Measurements from ENCODE around the gene CD164L2.
"Not testable (repeated sequence)": the region's sequence is repeated elsewhere in the genome, so short reads cannot be mapped to it uniquely, and the experiment has no call there.

The CD164L2 gene

DNA sequence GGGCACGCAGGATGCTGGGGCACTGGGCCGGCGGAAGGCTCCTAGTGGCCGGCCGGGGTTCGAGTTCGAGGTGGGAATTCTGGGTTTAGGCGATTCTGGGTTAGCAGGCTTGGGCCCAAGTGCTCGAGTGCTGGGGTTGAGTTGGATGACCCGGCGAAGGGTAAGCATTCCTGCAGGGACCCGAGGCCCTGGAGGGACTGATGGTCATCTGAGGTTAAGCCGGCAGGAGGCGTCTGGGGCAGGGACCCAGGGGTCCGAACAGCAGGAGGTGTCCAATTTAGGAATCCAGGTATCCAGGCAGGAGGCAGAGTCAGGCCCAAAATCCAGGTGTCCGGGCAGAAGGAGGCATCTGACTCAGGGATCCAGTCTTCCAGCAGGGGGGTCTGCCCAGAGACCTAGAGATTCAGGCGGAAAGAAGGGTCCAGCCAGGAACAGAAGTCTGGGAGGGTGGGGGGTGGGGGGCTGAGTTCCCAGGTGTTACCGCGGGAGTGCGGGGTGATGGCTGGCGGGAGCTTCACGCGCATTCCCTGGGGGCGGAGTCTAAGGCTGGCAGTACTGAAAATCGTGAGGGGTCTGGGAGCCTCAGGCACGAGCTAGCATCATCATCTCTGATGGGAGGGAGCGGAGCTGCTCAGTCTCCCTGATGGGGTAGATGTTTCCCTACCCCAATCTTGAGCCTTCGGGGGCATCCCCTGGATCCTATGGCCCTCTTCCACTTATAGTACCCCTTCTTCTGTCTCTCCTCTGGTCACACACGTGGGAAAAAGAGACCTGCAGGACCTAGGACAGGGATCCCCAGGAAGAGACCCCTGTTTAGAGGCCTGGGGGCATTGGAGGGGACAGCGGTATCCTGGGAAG lies 9.9 kb upstream of the CD164L2 start:
- in situ Hi-C loops (cut with MboI; ENCODE audit: low pct_unique_long_range_greater_than_20kb, low sequenced_read_pairs) = loop anchor here (25.0 kb wide), 1 partner anchor 281 kb away; no protein-coding TSS in a partner anchor
- DNase-seq = peak; percentile 32

DNA sequence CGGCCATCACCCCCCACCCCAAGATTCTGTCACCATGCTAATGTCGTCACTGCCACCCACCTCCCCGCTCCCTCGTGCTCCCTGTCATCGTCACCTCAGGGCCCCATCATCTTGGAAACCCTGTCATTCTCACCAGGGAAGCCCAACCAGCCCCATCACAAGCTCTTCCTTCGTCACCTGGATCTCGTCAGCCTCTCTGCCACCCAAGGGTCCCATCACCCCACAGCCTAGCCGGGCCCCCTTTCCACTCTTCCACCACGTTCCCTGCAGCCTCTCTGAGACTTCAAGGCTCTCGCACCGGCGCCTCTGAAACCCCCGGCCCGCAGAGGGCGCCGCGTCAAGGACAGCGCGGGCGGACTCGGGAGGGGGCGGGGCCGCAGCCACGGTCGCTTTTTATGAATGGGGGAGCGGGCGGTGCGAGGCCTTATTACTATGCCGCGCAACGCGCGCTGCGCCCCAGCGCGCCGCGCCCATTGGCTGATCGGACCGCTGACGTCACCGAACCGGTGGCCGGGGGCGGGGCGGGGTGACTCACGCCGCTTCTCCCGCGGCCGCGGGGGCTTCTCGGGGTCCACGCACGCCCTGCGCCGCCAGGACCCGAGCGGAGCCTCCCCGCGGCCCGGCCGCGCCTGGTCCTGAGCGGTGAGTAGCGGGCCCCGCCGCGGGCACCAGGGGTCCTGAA lies 9.1 kb upstream of the CD164L2 start, which contains the start of gene GPR3:
TSS of gene GPR3 (plus strand) at position 527 of the 682 bp plus-strand sequence. CDS start 1,177 bp downstream, outside the sequence.
- in situ Hi-C loops (cut with MboI; ENCODE audit: low pct_unique_long_range_greater_than_20kb, low sequenced_read_pairs) = loop anchor here (25.0 kb wide), 1 partner anchor 280 kb away; no protein-coding TSS in a partner anchor
- DNase-seq = peak; percentile 93

- in situ Hi-C loops (cut with MboI; ENCODE audit: low pct_unique_long_range_greater_than_20kb, low sequenced_read_pairs) = loop anchor here (25.0 kb wide), 1 partner anchor 279 kb away; no protein-coding TSS in a partner anchor
- DNase-seq = no peak
Measured at GRCh38 chr1:27391511-27392095, 8.5 kb upstream of the CD164L2 start.

DNA sequence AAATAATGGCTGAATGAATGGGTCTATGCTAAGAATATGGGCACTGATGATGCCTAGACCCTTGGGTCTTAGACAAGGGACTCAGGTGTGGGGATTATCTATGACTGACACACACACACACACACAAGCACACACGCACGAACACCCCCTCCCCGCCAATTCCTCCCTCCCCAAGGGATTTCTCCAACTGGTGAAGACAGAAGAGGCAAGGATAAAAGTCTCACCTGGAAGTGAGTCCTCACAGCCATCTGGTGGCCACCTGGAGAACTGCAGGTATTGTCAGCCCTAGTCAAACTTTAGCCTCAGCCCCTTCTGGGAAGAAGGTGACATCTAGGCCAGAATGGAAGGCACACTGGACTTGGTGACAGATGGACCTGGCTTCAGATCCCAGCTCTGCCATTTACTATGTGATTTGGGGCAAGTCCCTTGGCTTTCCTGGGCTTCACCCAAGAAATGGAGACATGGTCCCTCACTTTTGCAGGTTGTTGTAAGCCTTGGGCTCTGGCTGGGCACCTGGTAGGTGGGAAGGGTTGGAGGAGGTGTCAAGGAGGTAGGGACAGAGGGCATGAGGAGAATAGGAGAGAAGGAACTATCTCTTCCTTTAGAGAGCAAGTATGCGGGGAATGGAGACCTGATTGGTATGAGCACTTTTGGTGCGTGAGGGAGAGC lies 5.3 kb upstream of the CD164L2 start:
- peak; percentile 73 for DNase-seq
- in situ Hi-C loops (cut with MboI; ENCODE audit: low pct_unique_long_range_greater_than_20kb, low sequenced_read_pairs) = loop anchor here (25.0 kb wide), 1 partner anchor 276 kb away; no protein-coding TSS in a partner anchor

DNA sequence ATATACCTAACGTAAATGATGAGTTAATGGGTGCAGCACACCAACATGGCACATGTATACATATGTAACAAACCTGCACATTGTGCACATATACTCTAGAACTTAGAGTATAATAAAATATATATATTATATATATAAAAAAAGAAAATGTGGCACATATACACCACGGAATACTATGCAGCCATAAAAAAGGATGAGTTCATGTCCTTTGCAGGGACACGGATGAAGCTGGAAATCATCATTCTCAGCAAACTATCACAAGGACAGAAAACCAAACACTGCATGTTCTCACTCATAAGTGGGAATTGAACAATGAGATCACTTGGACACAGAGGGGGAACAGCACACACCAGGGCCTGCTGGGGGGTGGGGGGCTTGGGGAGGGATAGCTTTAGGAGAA lies 1.7 kb upstream of the CD164L2 start:
- DNase-seq = not testable (repeated sequence)
- in situ Hi-C loops (cut with MboI; ENCODE audit: low pct_unique_long_range_greater_than_20kb, low sequenced_read_pairs) = loop anchor here (25.0 kb wide), 1 partner anchor 272 kb away; no protein-coding TSS in a partner anchor

- no peak for DNase-seq
- in situ Hi-C loops (cut with MboI; ENCODE audit: low pct_unique_long_range_greater_than_20kb, low sequenced_read_pairs) = loop anchor here (25.0 kb wide), 1 partner anchor 271 kb away; no protein-coding TSS in a partner anchor
Measured at GRCh38 chr1:27383661-27384060, 528 bp upstream of the CD164L2 start.

GRCh38 chr1:27381969-27382762 lies 967 bp downstream of the CD164L2 start:
- DNase-seq = no peak
- in situ Hi-C loops (cut with MboI; ENCODE audit: low pct_unique_long_range_greater_than_20kb, low sequenced_read_pairs) = loop anchor here (25.0 kb wide), 1 partner anchor 270 kb away; no protein-coding TSS in a partner anchor

DNA sequence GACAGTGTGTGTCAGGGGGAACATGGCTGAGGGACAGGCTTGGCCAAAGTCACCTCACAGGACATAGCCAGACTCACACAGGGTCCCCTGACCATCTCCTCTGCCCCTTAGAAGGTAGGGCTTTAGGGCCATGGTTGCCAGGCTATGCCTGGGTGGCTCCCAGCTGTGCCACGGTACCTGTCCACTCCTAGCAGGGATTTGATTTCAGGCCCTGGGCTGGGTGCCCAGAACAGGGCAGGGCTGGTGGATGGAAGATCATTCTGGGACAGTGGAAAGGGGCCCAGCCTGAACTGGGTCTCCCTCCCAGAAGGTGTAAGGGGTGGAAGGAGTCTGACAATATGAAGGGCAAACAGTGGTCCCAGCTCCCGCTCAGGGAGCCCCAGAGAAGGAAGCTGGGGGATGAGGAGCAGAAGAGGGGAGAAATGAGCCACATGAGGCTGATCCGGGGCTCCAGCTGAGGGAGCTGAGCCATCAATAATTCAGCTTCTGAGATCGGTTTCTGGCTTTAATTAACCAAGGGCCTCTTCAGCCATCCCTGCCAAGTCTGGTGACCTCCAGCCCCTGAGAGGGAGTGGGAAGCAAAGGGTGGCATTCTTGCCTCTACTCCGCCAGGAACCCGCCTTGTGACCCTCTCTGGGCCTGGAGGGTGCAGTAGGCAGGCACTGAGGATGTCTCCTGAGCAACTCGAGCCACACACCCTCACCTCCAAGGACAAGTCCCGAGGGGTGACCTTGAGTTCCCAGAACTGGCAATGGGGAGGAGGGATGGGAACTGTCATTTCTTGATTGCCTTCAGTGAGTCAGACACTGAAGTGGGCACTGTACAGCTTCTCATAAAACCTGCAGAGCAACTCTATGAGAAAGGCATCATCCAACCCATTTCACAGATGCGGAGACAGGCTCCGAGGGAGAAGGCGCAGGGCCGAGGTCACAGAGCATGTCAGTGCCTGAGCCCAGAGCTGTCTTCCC lies 2.1 kb downstream of the CD164L2 start:
- in situ Hi-C loops (cut with MboI; ENCODE audit: low pct_unique_long_range_greater_than_20kb, low sequenced_read_pairs) = loop anchor here (25.0 kb wide), 1 partner anchor 269 kb away; no protein-coding TSS in a partner anchor
- no peak for DNase-seq

DNA sequence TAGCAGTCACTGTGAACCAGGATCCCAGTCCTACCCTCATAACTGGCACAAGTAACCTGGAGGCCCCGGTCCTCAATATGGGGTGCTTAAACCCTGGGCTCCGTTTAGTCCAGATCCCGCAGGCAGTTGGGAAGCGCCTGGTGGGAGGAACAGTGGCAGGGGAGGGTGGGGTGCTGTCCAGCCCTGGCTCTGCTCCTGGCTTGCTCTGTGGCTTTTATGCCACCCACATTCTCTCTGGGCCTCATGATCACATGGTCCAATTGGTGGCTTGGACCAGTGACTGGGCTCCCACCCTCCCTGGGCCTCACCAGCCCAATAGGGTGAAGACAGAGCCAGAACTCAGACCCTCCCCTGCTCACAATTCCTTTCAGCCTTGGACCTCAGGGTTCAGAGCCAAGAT lies 2.9 kb downstream of the CD164L2 start:
- no peak for DNase-seq
- in situ Hi-C loops (cut with MboI; ENCODE audit: low pct_unique_long_range_greater_than_20kb, low sequenced_read_pairs) = loop anchor here (25.0 kb wide), 1 partner anchor 268 kb away; no protein-coding TSS in a partner anchor

DNA sequence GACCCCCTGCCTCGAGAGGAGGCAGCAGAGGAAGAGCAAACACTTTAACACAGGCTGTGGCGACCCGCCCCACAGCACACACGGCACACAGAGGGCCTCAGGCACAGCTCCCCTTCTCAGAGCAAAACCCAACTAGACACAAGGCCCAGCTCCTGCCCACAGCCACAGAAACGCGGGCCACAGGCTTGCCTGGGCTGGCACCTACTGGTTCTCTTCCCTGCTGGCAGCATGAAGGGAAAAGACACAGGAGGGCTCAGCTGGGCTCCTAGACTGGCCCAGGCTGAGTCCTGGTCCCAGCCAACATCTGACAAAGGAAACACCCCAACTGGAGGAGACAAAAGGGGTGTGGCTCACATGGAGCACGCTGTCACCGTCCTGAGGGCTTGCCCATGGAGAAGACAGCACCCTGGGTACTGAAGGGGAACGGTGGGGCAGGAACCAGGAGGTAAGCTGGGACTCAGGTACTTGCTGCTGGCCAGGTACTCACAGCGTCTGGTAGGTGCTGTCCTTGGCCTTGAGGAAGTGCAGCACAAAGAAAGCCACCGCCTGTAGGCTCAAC lies 3.5 kb downstream of the CD164L2 start:
- in situ Hi-C loops (cut with MboI; ENCODE audit: low pct_unique_long_range_greater_than_20kb, low sequenced_read_pairs) = loop anchor here (10.0 to 25.0 kb wide), 2 partner anchors 65 to 267 kb away; no protein-coding TSS in a partner anchor
- DNase-seq = no peak

GRCh38 chr1:27377760-27378495 lies 5.2 kb downstream of the CD164L2 start:
- DNase-seq = peak; percentile 27
- in situ Hi-C loops (cut with MboI; ENCODE audit: low pct_unique_long_range_greater_than_20kb, low sequenced_read_pairs) = loop anchor here (10.0 to 25.0 kb wide), 2 partner anchors 63 to 266 kb away; no protein-coding TSS in a partner anchor

DNA sequence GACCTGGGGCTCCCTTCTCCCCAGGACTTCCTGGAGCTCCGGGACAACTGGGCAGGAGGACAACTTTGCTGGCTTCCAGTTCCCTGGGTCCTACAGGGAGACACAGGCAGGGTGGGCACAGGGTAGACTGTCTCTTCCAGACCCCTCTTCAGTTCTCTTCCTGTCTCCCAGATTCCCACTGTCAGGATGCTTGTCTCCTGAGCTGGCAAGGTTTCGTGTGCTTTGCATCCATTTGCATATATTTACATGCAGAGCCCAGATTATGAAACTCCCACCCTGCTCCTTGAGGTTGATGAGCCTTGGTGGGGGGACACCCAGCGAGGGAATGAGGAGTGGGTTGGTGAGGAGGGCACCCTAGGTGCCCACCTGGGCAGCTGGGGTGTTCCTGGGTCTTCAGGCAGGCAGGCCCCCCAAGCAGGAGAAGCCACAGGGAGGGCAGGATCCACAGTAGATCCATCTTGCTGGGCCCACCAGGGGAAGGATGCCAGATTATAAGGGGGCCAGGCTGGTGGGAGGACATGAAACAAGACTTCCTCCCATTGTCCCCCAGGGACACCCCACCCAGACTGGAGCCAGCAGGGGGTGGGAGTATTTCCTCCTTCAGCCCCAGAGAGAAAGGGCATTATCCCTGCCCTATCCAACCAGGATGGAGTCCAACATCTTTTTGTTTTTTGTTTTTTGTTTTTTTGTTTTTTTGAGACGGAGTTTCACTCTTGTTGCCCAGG lies 8.6 kb downstream of the CD164L2 start, which contains the start of gene FCN3:
TSS of gene FCN3 (minus strand) at position 463 of the 725 bp plus-strand sequence. CDS start at position 457, 6 bp downstream.
- no peak for DNase-seq
- in situ Hi-C loops (cut with MboI; ENCODE audit: low pct_unique_long_range_greater_than_20kb, low sequenced_read_pairs) = loop anchor here (10.0 to 25.0 kb wide), 2 partner anchors 60 to 262 kb away; no protein-coding TSS in a partner anchor

GRCh38 chr1:27372808-27373690 lies 10.1 kb downstream of the CD164L2 start:
- no peak for DNase-seq
- in situ Hi-C loops (cut with MboI; ENCODE audit: low pct_unique_long_range_greater_than_20kb, low sequenced_read_pairs) = loop anchor here (10.0 kb wide), 1 partner anchor 58 kb away; no protein-coding TSS in a partner anchor

Data from KBM-7 (cell line).